ENCODE measurements around the gene RALGAPA2. TPM values are rescaled to one million over a fixed set of nuclear protein-coding genes. Genes with fewer than 3 reads are reported as not detected.

The RALGAPA2 gene
- total RNA-seq, 1 experiment from 2014 or later, result 10.8 TPM

GRCh38 chr20:20663841-20664240, 48.6 kb downstream of the RALGAPA2 start:
- no peak overlapping the region for H3K4me3 ChIP-seq (replicated peaks in 1 of 2; ENCODE audit: low read depth in 1 of 2, low read length in 2 of 2)
- H4K20me1 ChIP-seq (ENCODE audit: insufficient read depth), result no peaks in the 10 kb centered on the region
- no peak overlapping the region for H3K4me2 ChIP-seq (ENCODE audit: low read length)
- BruUV-seq (replicated peaks), result no TSS peak
- no peaks in the 10 kb centered on the region for H3K9me3 ChIP-seq (ENCODE audit: control insufficient read depth in 1 of 2, insufficient read depth in 1 of 2, low read depth in 1 of 2, low read length in 2 of 2)
- no peaks in the 10 kb centered on the region for H3K9me2 ChIP-seq (ENCODE audit: insufficient read depth)
- ChIA-PET RAD21 (ENCODE audit: low non-redundant PET in 1 of 2, low total read pairs in 2 of 2, uncharacterized antibody in 2 of 2, unreplicated experiment in 2 of 2) (no interaction called here), CTCF (interaction anchor here (1.0 kb wide), 1 partner anchor 160 kb away, joined by 3 read pairs; no protein-coding TSS in a partner anchor), POLR2A (no interaction called here)
- no peak overlapping the region for H2AFZ ChIP-seq (ENCODE audit: low read depth, low read length, poor library complexity, severe bottlenecking)
- H3K27me3 ChIP-seq (ENCODE audit: insufficient read depth, low read length), result no peaks in the 10 kb centered on the region
- no peak overlapping the region for H3K9ac ChIP-seq (ENCODE audit: low read length)
- TF ChIP-seq, protein P1, sequence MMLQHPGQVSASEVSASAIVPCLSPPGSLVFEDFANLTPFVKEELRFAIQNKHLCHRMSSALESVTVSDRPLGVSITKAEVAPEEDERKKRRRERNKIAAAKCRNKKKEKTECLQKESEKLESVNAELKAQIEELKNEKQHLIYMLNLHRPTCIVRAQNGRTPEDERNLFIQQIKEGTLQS (IDR thresholded peaks at IDR 0.05), result no peak
- TF ChIP-seq, protein P2, sequence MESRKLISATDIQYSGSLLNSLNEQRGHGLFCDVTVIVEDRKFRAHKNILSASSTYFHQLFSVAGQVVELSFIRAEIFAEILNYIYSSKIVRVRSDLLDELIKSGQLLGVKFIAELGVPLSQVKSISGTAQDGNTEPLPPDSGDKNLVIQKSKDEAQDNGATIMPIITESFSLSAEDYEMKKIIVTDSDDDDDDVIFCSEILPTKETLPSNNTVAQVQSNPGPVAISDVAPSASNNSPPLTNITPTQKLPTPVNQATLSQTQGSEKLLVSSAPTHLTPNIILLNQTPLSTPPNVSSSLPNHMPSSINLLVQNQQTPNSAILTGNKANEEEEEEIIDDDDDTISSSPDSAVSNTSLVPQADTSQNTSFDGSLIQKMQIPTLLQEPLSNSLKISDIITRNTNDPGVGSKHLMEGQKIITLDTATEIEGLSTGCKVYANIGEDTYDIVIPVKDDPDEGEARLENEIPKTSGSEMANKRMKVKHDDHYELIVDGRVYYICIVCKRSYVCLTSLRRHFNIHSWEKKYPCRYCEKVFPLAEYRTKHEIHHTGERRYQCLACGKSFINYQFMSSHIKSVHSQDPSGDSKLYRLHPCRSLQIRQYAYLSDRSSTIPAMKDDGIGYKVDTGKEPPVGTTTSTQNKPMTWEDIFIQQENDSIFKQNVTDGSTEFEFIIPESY (IDR thresholded peaks at IDR 0.05; ENCODE audit: extremely low read depth, insufficient replicate concordance, low read length), result no peak
- no peak for TF ChIP-seq SRF (IDR thresholded peaks at IDR 0.05; ENCODE audit: low read depth)
- TF ChIP-seq EZH2 (IDR thresholded peaks at IDR 0.05), result no peak
- no peak for TF ChIP-seq ELF1 (IDR thresholded peaks at IDR 0.05; ENCODE audit: borderline replicate concordance, low read depth)
- TF ChIP-seq ZNF274 (IDR thresholded peaks at IDR 0.05; ENCODE audit: low read depth, low read length), result no peak
- no peak for TF ChIP-seq FOSL1 (IDR thresholded peaks at IDR 0.05; ENCODE audit: low read depth)
- TF ChIP-seq YY1 (IDR thresholded peaks at IDR 0.05; ENCODE audit: extremely low read depth, insufficient replicate concordance, low read depth, low read length), result no peak
- TF ChIP-seq POLR2AphosphoS5 (IDR thresholded peaks at IDR 0.05; ENCODE audit: low read depth, low read length), result no peak
- TF ChIP-seq TCF7L2 (IDR thresholded peaks at IDR 0.05; ENCODE audit: borderline replicate concordance, extremely low read depth, insufficient read depth, insufficient read length), result no peak
- no peak for TF ChIP-seq CEBPB (IDR thresholded peaks at IDR 0.05; ENCODE audit: low read depth)
- TF ChIP-seq POLR2A (IDR thresholded peaks at IDR 0.05; ENCODE audit: borderline replicate concordance, extremely low read depth, insufficient read depth, insufficient read length), result no peak
- TF ChIP-seq, protein P3, sequence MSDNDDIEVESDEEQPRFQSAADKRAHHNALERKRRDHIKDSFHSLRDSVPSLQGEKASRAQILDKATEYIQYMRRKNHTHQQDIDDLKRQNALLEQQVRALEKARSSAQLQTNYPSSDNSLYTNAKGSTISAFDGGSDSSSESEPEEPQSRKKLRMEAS (IDR thresholded peaks at IDR 0.05), result no peak
- TF ChIP-seq EGR1 (IDR thresholded peaks at IDR 0.05; ENCODE audit: low read depth), result no peak
- TF ChIP-seq JUND (IDR thresholded peaks at IDR 0.05), result no peak
- TF ChIP-seq REST (IDR thresholded peaks at IDR 0.05; ENCODE audit: low read depth), result no peak
- no peak for TF ChIP-seq ZFX (IDR thresholded peaks at IDR 0.05)
- intact Hi-C loops (cut with micrococcal nuclease), result loop anchor here (1.0 to 10.0 kb wide), 2 partner anchors 161 to 841 kb away; no protein-coding TSS in a partner anchor
- no peaks in the 10 kb centered on the region for H3K79me2 ChIP-seq (ENCODE audit: insufficient read depth, low read length)
- no peak for ATAC-seq
- no peaks in the 10 kb centered on the region for H3K4me1 ChIP-seq (ENCODE audit: control insufficient read depth in 1 of 2, insufficient read depth in 2 of 2, low read length in 2 of 2)
- DNase-seq (ENCODE audit: low read depth, low spot score), result no peak
- H3K36me3 ChIP-seq (ENCODE audit: control insufficient read depth in 1 of 2, insufficient read depth in 2 of 2, low read length in 2 of 2), result no peaks in the 10 kb centered on the region
- H3K27ac ChIP-seq (ENCODE audit: low read depth, low read length), result no peak overlapping the region

All from HCT116 (cell line).